HG02678 (cell line): ENCODE results near the gene SP3.
A peak's percentile ranks its signal among the peaks of the same experiment; 100 is the strongest.

Experiments used
- ATAC-seq: cut with Tn5 transposase; IDR thresholded peaks from one replicate; pipeline ENCODE4 v1.9.1; 2021; ENCODE audit warnings: mild to moderate bottlenecking, moderate library complexity; ENCODE audit not compliant: unreplicated experiment

SP3 gene

GRCh38 chr2:173965372-173966025, at the start of gene SP3:
Gene SP3, minus strand, starts transcription at chr2:173965373. Its CDS starts 202 bp downstream, at chr2:173965171.
- peak; percentile 69 for ATAC-seq

DNA sequence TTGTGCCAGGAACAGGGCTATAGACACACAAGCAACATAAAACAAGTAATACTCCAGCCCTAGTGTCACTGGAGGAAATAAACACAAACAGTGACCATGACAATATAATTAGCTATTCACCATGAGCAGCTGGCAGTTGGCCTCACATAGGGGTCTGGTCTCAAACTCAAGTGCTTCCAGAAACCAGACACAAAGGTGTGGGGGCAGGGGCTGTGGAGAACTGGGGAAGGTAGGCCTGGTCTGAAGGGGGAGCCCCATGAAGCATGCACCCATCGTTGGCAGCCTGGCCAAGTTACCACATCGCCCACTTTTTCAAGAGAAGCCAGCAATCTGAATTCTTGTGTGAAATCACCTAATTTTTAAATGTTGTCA, 49.5 kb upstream of the SP3 start:
- ATAC-seq, result no peak

GRCh38 chr2:174014011-174014698, 49.0 kb upstream of the SP3 start:
- ATAC-seq, result no peak

DNA sequence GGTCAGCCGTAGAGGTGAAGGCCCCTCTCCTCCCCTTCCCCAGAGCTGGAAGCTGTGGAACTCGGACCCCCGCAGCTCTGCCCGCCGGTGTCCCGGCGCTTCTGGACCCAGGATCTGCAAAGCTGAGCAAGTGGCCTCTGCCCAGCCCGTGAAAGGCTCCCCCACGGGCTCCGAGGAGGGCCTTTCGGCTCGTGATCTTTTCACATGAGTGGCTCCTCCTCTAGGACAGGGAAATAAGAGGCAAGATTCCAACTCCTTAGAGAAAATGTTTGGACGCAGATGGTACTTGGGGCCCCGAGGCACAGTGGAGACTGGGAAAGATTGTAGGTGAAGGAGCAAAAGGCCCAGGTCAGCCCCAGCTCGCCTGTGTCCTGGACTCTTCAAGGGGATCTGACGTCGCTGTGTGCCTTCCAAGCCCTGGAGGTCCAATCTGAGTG, 48.2 kb upstream of the SP3 start:
- no peak for ATAC-seq

DNA sequence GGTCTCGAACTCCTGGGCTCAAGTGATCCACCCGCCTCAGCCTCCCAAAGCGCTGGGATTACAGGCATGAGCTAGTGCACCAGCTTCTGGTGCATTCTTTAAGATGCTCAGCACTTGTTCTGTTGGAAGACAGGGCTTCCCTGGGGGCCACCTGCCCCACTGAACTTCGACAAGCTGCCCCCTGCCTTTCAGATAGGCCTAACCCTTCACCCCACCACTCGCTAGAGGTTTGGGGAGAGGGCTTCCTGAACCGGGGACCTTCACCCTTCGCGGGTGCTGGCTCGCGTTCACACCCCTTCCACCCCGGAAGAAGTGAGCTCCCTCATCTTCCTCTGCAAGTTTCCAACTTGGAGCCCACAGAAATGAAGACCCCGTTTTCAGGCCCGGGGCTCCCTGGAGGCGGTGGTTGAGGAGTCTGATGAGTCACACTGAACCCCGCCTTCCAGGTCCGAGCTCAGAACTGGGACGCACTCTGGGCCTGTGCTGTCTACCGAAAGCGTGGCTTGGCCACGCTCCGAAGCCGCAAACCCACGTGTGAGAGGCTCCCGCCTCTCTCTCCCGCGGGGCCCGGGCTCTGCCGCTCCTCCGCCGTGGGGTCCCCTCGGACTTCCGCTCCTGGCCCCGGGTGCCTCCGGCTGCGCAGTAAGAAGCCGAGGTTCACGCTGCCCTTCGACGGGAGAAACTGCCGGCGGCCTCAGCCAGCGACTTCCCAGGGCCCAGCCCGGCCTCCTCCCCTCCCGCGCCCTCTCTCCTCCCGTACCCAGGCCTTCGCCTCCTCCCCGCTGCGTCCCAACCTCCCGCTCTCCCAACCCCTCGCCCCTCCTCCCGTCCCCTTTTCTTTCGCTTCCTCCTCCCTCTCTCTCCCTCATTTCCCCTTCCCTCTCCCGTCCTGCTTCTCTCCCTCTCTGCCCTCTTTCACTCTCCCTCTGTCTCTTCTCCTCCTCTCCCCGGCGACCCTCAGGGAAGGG, 47.5 kb upstream of the SP3 start:
- no peak for ATAC-seq

DNA sequence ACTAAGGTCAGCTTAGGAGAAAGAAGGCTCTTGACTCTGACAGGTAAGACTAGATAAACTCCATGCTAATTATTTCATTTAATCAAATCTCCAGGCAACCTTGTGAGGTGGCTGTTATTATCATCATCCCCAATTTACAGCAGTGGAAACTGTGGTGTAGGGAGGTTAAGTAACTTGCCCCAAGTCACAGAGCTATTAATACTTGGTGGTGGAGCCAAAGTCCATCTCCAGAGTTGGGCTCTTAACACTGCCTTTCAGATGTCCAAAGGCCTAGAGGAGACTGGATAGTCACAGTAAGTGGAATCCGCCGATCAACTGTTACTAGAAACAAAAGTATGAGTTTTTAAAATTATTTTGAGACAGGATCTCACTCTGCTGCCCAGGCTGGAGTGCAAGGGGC, 46.6 kb upstream of the SP3 start:
- no peak for ATAC-seq

DNA sequence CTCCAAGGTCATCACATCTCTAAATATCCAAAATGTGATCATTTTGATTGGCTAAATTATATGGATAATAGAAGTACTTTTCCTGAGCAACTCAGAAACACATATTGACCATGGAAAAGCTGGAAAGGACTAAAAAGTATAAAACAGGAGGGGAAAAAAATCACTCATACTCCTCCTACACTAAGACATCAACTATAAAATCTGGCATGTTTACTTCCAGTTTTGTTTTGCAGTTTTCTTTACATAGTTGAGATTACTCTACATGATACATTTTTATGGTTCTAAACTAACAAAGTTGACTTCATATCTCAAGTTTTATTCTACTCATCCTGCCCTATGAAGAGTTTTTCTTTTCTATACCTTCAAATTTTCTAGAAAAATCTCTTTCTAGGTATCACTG, 46.0 kb upstream of the SP3 start:
- ATAC-seq, result no peak

DNA sequence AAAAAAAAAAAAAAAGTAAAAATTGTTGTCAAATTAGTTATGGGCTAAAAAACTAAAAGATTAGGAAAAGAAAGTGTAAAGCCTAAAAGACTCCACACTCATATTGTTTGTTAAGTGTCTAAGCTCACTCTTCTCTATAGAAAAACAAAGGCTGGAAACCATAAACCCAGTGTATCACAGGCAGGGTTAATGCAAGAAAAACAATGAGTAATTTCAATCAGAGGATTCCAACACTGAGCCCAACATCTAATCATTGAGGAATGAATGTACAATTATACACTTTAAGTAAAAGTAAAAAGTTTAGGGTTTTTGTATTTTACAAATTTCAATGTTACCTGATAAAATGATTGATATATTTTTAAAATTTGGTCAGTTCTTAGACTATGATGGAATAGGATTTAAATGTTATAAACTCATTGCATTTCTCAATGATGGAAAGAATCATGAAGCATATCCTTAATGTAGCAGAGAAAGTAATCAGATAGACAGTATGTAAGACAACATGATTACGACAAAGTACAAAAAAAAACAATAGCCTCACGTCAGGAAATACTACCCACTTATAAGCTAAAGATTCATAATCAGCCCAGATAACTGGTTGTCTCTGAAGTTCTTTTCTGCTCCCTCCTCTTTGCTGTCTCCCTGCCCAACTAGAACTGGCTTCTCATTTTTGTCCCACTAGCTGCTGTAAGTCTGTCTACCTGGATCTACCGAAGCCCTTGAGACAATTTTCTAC, 44.5 kb upstream of the SP3 start:
- no peak for ATAC-seq

GRCh38 chr2:174008720-174009119, 43.5 kb upstream of the SP3 start:
- no peak for ATAC-seq

- no peak for ATAC-seq
These were observed 41.8 kb upstream of the SP3 start for GRCh38 chr2:174007010-174007409.

DNA sequence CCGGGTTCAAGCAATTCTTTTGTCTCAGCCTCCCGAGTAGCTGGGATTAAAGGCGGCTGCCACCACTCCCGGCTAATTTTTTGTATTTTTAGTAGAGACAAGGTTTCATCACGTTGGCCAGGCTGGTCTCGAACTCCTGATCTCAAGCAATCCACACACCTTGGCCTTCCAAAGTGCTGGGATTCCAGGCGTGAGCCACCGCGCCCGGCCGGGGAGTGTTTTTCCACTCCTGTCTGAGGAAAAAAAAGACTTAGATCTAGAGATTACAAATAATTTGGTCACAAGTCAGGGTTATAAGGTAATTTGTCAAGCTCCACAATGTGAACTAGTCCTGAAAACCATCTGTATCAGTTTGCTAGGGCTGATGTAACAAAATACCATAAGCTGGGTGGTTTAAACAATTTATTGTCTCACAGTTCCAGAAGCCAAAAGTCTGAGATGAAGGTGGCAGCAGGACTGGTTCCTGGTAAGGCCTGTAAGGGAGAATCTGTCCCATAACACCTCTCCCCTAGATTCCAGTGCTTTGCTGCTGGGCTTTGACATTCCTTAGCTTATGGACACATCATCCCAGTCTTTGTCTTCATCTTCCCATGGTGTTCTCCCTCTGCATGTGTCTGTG, 40.7 kb upstream of the SP3 start:
- ATAC-seq, result no peak

DNA sequence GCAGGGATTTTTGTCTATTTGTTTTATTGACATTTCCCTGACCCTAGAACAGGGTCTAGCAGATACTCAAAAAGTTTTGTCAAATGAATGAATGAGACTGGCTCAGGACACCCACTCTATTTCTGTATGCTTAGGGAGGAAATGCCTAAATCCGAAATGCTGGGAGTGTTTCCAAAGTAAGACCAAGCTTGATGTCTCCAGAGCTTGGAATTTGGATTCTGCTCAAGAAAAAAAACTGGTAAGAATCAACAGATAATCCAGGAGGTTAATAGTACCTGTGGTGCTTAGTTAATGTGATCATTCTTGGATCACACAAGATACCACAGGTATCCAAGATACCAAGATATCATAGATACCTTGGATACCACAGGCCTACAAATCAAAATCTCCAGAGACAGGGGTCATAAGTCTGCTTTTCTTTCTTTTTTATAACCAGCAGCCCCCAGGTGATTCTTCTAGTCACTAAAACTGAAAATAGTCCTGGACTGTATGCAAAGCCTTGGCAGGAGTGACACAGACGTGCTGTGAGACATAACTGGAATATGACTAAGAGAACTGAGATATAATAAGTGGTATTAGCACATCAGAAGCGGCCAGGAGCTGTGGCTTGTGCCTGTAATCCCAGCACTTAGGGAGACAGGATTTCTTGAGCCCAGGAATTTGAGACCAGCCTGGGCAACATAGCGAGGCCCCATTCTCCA, 39.9 kb upstream of the SP3 start:
- ATAC-seq, result peak; percentile 62

DNA sequence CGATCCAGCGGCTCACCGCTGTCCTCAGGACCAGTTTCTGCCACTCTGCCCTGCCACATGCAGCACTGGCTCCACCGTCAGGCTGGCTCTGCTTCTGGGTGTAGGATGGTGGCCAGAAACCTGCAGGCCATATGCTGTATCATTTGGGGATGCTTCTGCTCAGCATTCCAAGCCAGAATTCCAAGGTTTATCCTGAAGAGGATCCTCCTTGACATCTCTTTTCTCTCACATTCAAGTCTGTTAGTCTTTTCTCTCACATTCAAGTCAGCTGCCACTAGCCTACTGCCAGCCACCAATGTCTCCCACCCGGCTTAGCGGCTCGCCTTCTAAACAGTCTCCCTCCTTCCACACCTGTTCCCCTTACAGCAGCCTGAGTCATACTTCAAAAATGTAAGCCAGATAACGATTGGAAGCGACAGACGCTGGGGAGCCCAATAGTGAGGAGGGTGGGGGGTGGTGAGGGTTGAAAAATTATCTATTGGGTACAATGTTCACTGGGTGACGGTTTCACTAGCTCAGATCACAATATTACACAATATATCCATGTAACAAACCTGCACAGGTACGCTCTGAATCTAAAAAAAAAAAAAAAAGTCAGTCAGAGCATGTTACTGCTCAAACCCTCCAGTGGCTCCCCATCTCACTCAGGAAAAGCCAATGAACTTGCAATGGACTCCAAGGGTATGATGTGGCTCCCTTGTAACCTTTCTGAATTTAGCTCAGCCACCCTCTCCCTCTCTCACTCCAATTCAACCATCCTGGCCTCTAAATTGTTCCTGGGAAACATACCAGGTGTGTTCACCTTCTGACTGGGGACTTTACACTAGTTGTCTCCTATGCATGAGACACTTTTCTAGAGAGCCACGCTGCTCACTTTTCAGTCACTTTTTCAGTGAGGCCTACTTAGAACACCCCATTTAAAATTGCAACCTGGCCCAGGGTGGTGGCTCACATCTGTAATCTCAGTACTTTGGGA, 38.8 kb upstream of the SP3 start:
- no peak for ATAC-seq

DNA sequence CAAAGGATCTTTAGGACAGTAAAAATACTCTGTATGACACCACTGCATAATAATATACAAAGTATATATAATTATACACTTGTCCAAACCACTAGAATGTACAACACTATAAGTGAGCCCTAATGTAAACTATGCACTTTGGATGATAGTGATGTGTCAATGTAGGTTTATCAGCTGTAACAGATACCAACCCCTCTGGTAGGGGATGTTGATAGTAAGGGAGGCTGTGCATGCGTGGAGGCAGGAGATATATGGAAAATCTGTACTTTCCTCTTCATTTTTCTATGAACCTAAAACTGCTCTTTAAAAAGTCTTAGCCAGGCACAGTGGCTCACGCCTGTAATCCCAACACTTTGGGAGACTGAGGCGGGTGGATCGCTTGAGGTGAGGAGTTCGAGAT, 37.5 kb upstream of the SP3 start:
- ATAC-seq, result no peak

GRCh38 chr2:174001107-174001506, 35.9 kb upstream of the SP3 start:
- ATAC-seq, result no peak

GRCh38 chr2:173999724-174000123, 34.6 kb upstream of the SP3 start:
- no peak for ATAC-seq

GRCh38 chr2:173999272-173999671, 34.1 kb upstream of the SP3 start:
- ATAC-seq, result no peak

DNA sequence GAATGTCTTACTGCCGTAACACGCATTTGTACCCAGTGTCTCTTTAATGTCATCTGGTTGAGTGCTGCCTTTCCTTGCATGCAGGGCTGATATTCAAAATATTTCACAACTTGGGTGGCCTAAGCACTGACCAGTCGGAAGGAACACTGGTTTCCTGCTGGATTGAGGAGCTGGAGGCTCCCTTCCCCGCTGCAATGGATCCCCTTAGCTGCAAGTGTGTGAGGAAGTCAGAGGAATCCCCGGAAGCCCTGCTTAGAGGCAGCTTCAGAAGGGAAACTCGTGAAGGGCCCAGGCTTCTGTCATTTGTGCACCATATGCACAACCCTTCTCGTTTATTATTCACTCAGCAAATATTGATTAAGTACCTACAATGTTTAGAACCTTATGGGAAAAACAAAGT, 33.2 kb upstream of the SP3 start:
- ATAC-seq, result no peak

DNA sequence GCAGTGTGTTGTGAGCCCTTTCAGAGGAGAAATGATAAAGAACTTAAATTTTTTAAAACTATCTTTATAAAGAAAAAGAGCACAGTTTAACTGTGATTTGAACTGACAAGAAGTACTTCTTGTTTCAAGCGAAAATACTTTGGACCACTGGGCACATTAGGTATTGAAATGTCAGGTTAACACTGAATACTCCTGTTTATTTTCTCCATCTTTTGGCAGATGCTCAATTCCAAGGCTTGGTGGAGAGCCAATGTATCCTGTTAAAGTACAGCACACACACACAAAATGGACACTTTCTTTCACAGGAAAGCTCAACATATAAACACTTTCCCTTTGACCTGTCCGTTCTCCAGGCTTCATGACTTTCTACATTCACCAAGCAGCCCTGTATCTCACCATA, 32.6 kb upstream of the SP3 start:
- ATAC-seq, result no peak
